GM06990 (cell line): ENCODE results near the gene KPNA6.
"Not testable (repeated sequence)": the region's sequence is repeated elsewhere in the genome, so short reads cannot be mapped to it uniquely, and the experiment has no call there.

ENCODE experiments used
- DNase-seq: peaks from one replicate; pipeline ENCODE4 v3.0.0-alpha.2; 2011; ENCODE audit not compliant: insufficient read length; ENCODE audit errors: extremely low read depth
- H3K27me3 ChIP-seq: replicated peaks from 2 replicates; pipeline ENCODE4 v1.6.0; 2011; ENCODE audit warnings: low read length; ENCODE audit not compliant: control insufficient read depth, insufficient read depth
- H3K36me3 ChIP-seq: 2 replicates; pipeline ENCODE4 v1.5.1; 2011; ENCODE audit warnings: low read length; ENCODE audit not compliant: control insufficient read depth, insufficient read depth
- H3K4me3 ChIP-seq: replicated peaks from 2 replicates; pipeline ENCODE4 v1.5.1; 2011; ENCODE audit warnings: low read depth, mild to moderate bottlenecking, control low read depth, low read length
- CTCF ChIP-seq: IDR thresholded peaks from 2 replicates; pipeline ENCODE4 v1.5.1; 2011; ENCODE audit warnings: low read length, control low read depth, mild to moderate bottlenecking, inconsistent platforms; ENCODE audit not compliant: insufficient read depth, poor library complexity, severe bottlenecking

Gene KPNA6

DNA sequence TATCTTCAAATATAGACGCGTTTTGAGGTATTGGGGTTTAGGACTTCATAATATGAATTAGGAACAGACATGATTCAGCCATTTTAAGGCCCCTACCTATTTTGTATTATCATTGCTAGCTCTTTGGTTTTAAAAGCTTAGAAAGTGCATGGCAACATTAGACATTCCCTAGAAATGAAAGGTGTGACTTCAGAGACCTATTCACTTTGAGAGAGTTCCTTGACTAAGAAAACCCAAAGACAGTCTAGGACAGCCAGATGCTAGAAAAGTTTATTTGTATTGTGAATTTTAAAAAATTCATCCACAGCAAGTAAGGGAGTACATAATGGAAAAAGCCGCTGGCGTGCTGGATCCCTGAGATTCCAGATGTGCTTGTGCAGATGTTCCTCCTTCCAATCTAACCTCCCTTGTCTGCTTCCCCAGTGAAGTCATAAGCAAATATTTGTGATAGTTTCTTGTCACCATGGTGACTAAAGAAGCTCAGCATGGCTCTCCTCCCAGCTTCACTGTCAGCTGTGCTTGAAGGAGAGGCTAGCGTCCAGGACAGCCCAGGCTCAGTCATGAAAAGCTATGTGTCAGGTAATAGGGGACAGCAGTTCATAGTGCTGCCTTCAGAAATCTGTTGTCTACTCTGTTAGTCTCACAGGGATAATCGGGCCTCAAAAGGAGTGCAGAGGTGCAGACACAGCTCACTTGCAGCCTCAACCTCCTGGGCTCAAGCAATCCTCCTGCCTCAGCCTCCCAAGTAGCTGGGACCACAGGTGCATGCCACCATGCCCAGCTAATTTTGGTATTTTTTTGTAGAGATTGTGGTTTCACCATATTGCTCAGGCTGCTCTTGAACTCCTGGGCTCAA, 34.8 kb downstream of the KPNA6 start:
- no peak for TF ChIP-seq CTCF
- H3K4me3 ChIP-seq = no peak overlapping the region
- no peaks in the 10 kb centered on the region for H3K27me3 ChIP-seq
- no peak for DNase-seq
- H3K36me3 ChIP-seq = no peaks in the 10 kb centered on the region

DNA sequence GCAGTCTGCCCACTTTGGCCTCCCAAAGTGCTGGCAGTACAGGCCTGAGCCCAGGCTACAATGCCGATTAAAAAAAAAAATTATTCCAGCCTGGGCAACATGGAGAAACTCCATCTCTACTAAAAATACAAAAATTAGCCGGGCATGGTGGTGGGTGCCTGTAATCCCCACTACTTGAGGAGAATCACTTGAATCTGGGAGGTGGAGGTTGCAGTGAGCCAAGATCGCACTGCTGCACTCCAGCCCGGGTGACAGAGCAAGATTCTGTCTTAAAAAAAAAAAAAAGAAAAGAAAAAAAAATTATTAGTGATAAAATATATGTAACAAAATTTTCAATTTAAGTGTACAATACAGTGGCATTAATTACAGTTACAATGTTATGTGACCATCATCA, 35.4 kb downstream of the KPNA6 start:
- not testable (repeated sequence) for H3K36me3 ChIP-seq, H3K27me3 ChIP-seq, DNase-seq, H3K4me3 ChIP-seq

DNA sequence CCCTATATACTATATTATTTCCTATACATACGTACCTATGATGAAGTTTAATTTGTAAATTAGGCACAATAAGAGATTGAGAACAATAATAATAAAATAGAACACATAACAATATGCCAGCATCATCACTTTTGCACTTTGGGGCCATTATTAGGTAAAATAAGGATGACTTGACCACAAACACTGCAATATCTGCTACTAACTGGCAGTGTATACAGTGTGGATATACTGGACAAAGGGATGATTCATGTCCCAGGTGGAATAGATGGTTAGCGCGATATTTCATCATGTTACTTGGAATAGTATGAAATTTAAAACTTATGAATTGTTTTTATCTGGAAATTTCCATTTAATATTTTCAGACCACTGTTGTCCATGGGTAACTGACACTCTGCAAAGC, 36.2 kb downstream of the KPNA6 start:
- Histone ChIP-seq H3K36me3 (no peaks in the 10 kb centered on the region), H3K4me3 (no peak overlapping the region), H3K27me3 (no peaks in the 10 kb centered on the region)
- no peak for DNase-seq
- no peak for TF ChIP-seq CTCF

DNA sequence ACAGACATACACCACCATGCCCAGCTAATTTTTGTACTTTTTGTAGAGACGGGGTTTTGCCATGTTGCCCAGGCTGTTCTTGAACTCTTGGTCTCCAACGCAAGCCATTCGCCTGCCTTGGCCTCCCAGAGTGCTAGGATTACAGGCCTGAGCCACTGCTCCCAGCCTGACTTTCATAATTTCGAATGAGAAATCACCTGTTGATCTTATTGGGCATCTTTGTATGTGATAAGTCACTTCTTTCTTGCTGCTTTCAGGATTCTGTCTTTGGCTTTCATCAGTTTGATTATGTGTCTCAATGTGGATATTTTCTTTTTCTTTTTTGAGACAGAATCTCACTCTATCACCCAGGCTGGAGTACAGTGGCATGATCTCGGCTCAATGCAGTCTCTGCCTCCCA, 39.9 kb downstream of the KPNA6 start:
- H3K4me3 ChIP-seq = not testable (repeated sequence)

GRCh38 chr1:32150847-32151246, 43.0 kb downstream of the KPNA6 start:
- no peak for DNase-seq
- TF ChIP-seq CTCF = no peak
- no peaks in the 10 kb centered on the region; the same call in 1 of the 2 replicates for H3K36me3 ChIP-seq
- H3K27me3 ChIP-seq = no peaks in the 10 kb centered on the region
- H3K4me3 ChIP-seq = no peak overlapping the region

More for the DNA sequence above, 39.9 kb downstream of the KPNA6 start:
- not testable (repeated sequence) for DNase-seq, H3K27me3 ChIP-seq, H3K36me3 ChIP-seq

DNA sequence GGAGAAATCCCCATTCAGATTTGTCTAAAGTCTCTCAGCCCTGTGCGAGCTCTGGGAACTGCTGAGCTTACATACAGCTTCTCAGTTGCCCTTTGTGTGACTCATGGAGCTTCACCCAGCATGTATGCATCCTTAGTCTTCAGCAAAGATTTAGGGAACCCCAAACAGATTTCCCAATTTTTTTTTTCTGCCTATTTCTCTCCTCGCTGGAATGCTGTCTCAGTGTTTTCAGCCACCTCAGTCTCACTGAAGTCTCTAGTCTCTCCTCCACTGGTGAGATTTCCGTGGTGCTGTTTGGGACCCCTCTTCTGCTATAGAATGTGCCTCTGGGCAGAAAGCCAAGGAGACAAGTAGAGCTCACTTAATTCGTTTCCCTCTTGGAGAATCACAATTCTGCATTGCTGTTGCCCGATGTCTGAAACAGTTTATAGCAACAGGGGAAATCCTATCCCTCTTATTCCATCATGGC, 43.5 kb downstream of the KPNA6 start:
- H3K4me3 ChIP-seq = no peak overlapping the region
- no peak for DNase-seq
- H3K36me3 ChIP-seq = no peaks in the 10 kb centered on the region; the same call in 1 of the 2 replicates
- TF ChIP-seq CTCF = no peak
- H3K27me3 ChIP-seq = no peaks in the 10 kb centered on the region
